Activated T-helper 2 cell treated with anti-CD3 and anti-CD28 coated beads, Interferon-gamma antibody, Interleukin-2, Interleukin-4, amounts not matched to agents 10 μg/mL and 5 μg/mL and 100 μg/mL, durations not matched to agents 14 hours and 24 hours and 36 hours (primary cell): ENCODE results near the gene QDPR. TPM values are rescaled to one million over a fixed set of nuclear protein-coding genes. Genes with fewer than 3 reads are reported as not detected.
A peak's percentile ranks its signal among the peaks of the same experiment; 100 is the strongest.

Source experiments
- DNase-seq: peaks from one replicate; pipeline ENCODE4 v3.0.0; 2021; ENCODE audit warnings: low spot score
- H3K27ac Mint-ChIP-seq: one replicate; pipeline ENCODE4 v1.8.0; 2021; ENCODE audit warnings: mixed read lengths
- H3K27me3 Mint-ChIP-seq: one replicate; pipeline ENCODE4 v1.8.0; 2021; ENCODE audit warnings: low read depth, mixed read lengths
- H3K36me3 Mint-ChIP-seq: one replicate; pipeline ENCODE4 v1.8.0; 2021; ENCODE audit warnings: low read depth, mixed read lengths
- H3K4me1 Mint-ChIP-seq: one replicate; pipeline ENCODE4 v1.8.0; 2021; ENCODE audit warnings: low read depth, mixed read lengths
- H3K4me3 Mint-ChIP-seq: one replicate; pipeline ENCODE4 v1.8.0; 2021; ENCODE audit warnings: low read depth, mild to moderate bottlenecking, moderate library complexity, mixed read lengths
- H3K9me3 Mint-ChIP-seq: one replicate; pipeline ENCODE4 v1.8.0; 2021; ENCODE audit warnings: mixed read lengths
- intact Hi-C: fragments of 100-400 bp; cut with micrococcal nuclease; formaldehyde crosslinking; loops from one replicate; pipeline ENCODE4 v1.15.1; 2023
- total RNA-seq: library from RNA; stranded (reverse); gene quantifications from 2 replicates; pipeline ENCODE4 v1.2.3, GENCODE V29; 2022

The QDPR gene
- total RNA-seq, 1 donor from 2014 or later: 28.2 TPM

GRCh38 chr4:17517664-17518063 is 5.8 kb upstream of the QDPR start:
- Mint-ChIP-seq H3K36me3 (no peaks in the 10 kb centered on the region), H3K9me3 (no peaks in the 10 kb centered on the region), H3K4me1 (peaks cover 6% of the 10 kb centered on the region), H3K27me3 (peaks cover 27% of the 10 kb centered on the region), H3K27ac (no peak overlapping the region), H3K4me3 (no peak overlapping the region)
- DNase-seq: no peak
- intact Hi-C loops: no loop called here

GRCh38 chr4:17516980-17517379 is 5.1 kb upstream of the QDPR start:
- no peak overlapping the region for H3K4me3 Mint-ChIP-seq
- H3K9me3 Mint-ChIP-seq: no peaks in the 10 kb centered on the region
- H3K27me3 Mint-ChIP-seq: peaks cover 27% of the 10 kb centered on the region
- DNase-seq: no peak
- no peaks in the 10 kb centered on the region for H3K36me3 Mint-ChIP-seq
- H3K27ac Mint-ChIP-seq: no peak overlapping the region
- intact Hi-C loops: no loop called here
- H3K4me1 Mint-ChIP-seq: peaks cover 10% of the 10 kb centered on the region

- Mint-ChIP-seq H3K27ac (no peak overlapping the region), H3K4me3 (no peak overlapping the region)
- intact Hi-C loops: no loop called here
Measured at GRCh38 chr4:17515445-17516407, 3.8 kb upstream of the QDPR start.

GRCh38 chr4:17514865-17515264 is 3.0 kb upstream of the QDPR start, which contains the start of gene CLRN2:
CLRN2 (plus strand) TSS chr4:17515165; CDS start chr4:17515267, 102 bp downstream.
- H3K4me3 Mint-ChIP-seq: no peak within 1 kb of the TSS
- H3K27me3 Mint-ChIP-seq: peaks cover 20% of the 10 kb centered on the region
- no peaks in the 10 kb centered on the region for H3K9me3 Mint-ChIP-seq
- H3K36me3 Mint-ChIP-seq: peaks cover 7% of the 10 kb centered on the region
- intact Hi-C loops: loop anchor here (5.0 kb wide), 1 partner anchor 297 kb away; the partner anchor contains the start of genes DCAF16 and NCAPG
- no peak within 1 kb of the TSS for H3K27ac Mint-ChIP-seq
- H3K4me1 Mint-ChIP-seq: peaks cover 19% of the 10 kb centered on the region
- no peak for DNase-seq

More at GRCh38 chr4:17515445-17516407, 3.8 kb upstream of the QDPR start:
- Mint-ChIP-seq H3K4me1 (peaks cover 13% of the 10 kb centered on the region), H3K27me3 (peaks cover 27% of the 10 kb centered on the region), H3K36me3 (peaks cover 4% of the 10 kb centered on the region), H3K9me3 (no peaks in the 10 kb centered on the region)
- DNase-seq: no peak

- Mint-ChIP-seq H3K27ac (no peak overlapping the region), H3K36me3 (peaks cover 16% of the 10 kb centered on the region), H3K4me1 (peaks cover 22% of the 10 kb centered on the region), H3K4me3 (peak overlapping the region; percentile 80), H3K27me3 (peaks cover 15% of the 10 kb centered on the region), H3K9me3 (no peaks in the 10 kb centered on the region)
- DNase-seq: no peak
- intact Hi-C loops: loop anchor here (1.0 to 5.0 kb wide), 3 partner anchors 64 to 299 kb away; partner anchors contain the start of genes DCAF16, LAP3, MED28 and NCAPG
Measured at GRCh38 chr4:17512973-17513665, 1.2 kb upstream of the QDPR start.

DNA sequence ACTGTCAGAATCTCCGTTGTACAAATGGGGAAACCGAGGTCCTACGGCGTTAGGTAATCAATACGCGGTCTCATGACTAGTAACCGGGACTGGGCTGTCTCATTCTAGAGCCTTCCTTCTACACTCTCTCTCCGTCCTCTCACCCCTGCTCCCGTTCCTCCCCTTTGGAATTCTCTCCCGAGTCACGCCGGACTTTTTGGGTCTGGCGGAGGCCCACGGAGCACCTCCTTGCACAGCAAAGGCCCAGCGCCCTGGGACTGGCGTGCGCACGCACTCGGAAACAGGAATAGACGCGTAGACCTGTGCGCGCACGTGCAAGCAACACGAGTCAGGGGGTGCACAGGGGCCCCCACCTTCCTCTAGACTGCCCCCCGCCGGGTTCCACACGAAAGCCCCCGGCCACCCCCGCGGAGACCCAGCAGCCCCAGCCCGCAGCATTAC is 361 bp downstream of the QDPR start:
- Mint-ChIP-seq H3K9me3 (no peaks in the 10 kb centered on the region), H3K27ac (peak overlapping the region; percentile 84), H3K4me1 (peaks cover 24% of the 10 kb centered on the region), H3K36me3 (peaks cover 24% of the 10 kb centered on the region), H3K27me3 (peaks cover 8% of the 10 kb centered on the region), H3K4me3 (peak overlapping the region; percentile 99)
- DNase-seq: peak; percentile 50
- intact Hi-C loops: loop anchor here (5.0 kb wide), 1 partner anchor 301 kb away; the partner anchor contains the start of genes DCAF16 and NCAPG

- H3K4me1 Mint-ChIP-seq: peaks cover 25% of the 10 kb centered on the region
- peaks cover 7% of the 10 kb centered on the region for H3K27me3 Mint-ChIP-seq
- peaks cover 25% of the 10 kb centered on the region for H3K36me3 Mint-ChIP-seq
- no peaks in the 10 kb centered on the region for H3K9me3 Mint-ChIP-seq
- H3K4me3 Mint-ChIP-seq: peak overlapping the region; percentile 99
- no peak for DNase-seq
- H3K27ac Mint-ChIP-seq: no peak overlapping the region
- intact Hi-C loops: loop anchor here (5.0 kb wide), 1 partner anchor 301 kb away; the partner anchor contains the start of genes DCAF16 and NCAPG
Measured at GRCh38 chr4:17511051-17511450, 839 bp downstream of the QDPR start.

- peaks cover 25% of the 10 kb centered on the region for H3K4me1 Mint-ChIP-seq
- peaks cover 7% of the 10 kb centered on the region for H3K27me3 Mint-ChIP-seq
- DNase-seq: no peak
- H3K4me3 Mint-ChIP-seq: peak overlapping the region; percentile 99
- H3K36me3 Mint-ChIP-seq: peaks cover 28% of the 10 kb centered on the region
- intact Hi-C loops: loop anchor here (5.0 kb wide), 1 partner anchor 302 kb away; the partner anchor contains the start of genes DCAF16 and NCAPG
- H3K9me3 Mint-ChIP-seq: no peaks in the 10 kb centered on the region
- H3K27ac Mint-ChIP-seq: peak overlapping the region; percentile 18
Measured at GRCh38 chr4:17510582-17510981, 1.3 kb downstream of the QDPR start.

DNA sequence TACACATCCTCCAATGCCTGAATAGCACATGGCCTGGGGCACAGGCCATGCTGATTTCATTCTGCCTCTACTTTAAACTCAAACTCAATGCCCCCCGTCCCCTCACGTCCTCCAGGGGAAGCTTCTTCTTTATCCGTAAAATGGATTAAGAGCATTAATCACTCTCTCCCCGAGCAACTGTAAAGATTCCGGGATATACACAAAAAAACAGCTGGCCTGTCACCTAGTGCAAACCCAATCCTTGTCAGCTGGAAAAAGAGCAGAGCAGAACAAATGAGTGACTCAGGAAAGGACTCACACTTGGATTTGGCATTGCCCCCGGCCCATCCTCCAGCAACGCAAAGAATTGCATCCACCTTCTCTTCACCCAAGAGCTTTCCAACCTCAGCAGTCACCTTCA is 7.8 kb downstream of the QDPR start:
- Mint-ChIP-seq H3K27me3 (no peaks in the 10 kb centered on the region), H3K27ac (no peak overlapping the region), H3K4me1 (peaks cover 23% of the 10 kb centered on the region)

DNA sequence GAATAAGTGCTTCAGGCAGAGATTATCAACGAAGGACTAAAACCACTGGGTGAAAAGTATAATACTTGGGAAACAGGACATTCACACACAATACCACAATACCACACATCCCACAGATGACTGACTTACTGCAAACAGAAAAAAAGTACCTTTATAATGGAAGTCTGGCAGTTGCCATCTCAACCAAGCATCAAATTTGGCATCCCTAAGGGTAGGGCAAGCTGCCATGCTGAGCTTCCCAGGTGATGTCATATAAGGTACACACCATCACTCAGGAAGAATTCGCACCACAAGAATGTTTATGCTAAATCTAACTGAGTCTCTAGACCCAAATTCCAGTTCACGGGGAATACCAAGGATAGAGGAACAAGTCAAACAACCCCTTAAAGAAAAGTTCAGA is 9.1 kb downstream of the QDPR start:
- H3K36me3 Mint-ChIP-seq: peaks cover 71% of the 10 kb centered on the region
- H3K27ac Mint-ChIP-seq: no peak overlapping the region
- peaks cover 23% of the 10 kb centered on the region for H3K4me1 Mint-ChIP-seq
- DNase-seq: no peak
- H3K4me3 Mint-ChIP-seq: no peak overlapping the region
- intact Hi-C loops: no loop called here
- no peaks in the 10 kb centered on the region for H3K27me3 Mint-ChIP-seq
- no peaks in the 10 kb centered on the region for H3K9me3 Mint-ChIP-seq

More for the DNA sequence above, 7.8 kb downstream of the QDPR start:
- H3K36me3 Mint-ChIP-seq: peaks cover 67% of the 10 kb centered on the region
- no peak overlapping the region for H3K4me3 Mint-ChIP-seq
- intact Hi-C loops: no loop called here
- no peaks in the 10 kb centered on the region for H3K9me3 Mint-ChIP-seq
- DNase-seq: no peak

GRCh38 chr4:17500574-17500973 is 11.3 kb downstream of the QDPR start:
- Mint-ChIP-seq H3K27me3 (no peaks in the 10 kb centered on the region), H3K9me3 (no peaks in the 10 kb centered on the region), H3K27ac (no peak overlapping the region), H3K4me3 (no peak overlapping the region), H3K36me3 (peaks cover 64% of the 10 kb centered on the region), H3K4me1 (peaks cover 20% of the 10 kb centered on the region)
- intact Hi-C loops: no loop called here
- no peak for DNase-seq

DNA sequence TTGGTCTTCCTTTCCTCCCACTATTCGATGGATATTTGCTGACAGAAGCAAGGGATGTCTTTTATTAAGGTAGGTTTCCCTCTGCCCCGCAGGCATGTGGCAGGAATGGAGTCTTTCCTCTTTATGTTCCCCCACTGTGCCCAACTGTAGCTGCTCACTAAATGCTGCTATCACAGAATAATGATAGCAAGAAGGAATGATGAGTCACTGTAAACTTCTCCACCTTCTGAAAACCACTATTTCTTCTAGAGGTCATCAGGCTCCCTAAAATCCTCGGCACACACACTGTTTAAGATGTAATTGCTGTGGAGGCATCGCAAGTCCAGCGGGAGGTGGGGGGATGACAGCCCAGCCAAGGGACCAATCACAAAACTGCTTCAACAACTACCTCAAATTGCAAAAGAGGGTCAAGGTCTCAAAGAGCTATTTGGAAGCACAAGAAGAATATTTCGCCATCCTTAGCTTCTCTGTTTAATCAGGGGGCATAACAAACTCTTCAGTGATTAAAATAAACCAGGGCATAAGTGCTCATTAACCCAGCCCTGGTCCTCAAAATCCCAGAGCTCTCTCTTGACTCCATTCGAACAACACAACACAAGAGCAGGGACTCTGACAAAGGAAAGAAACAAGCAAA is 13.9 kb downstream of the QDPR start:
- Mint-ChIP-seq H3K4me3 (no peak overlapping the region), H3K4me1 (peaks cover 21% of the 10 kb centered on the region), H3K36me3 (peaks cover 45% of the 10 kb centered on the region), H3K9me3 (no peaks in the 10 kb centered on the region), H3K27me3 (no peaks in the 10 kb centered on the region), H3K27ac (no peak overlapping the region)
- intact Hi-C loops: no loop called here
- no peak for DNase-seq
